HCT116 (cell line): ENCODE measurements around the gene CR1L. TPM values are rescaled to one million over a fixed set of nuclear protein-coding genes. Genes with fewer than 3 reads are reported as not detected.
"Not testable (repeated sequence)": the region's sequence is repeated elsewhere in the genome, so short reads cannot be mapped to it uniquely, and the experiment has no call there.

Experiments used
- ATAC-seq: fragments of 200-7000 bp; cut with Tn5 transposase; 2 replicates; pipeline ENCODE4 v1.9.1; 2020; ENCODE audit warnings: mild to moderate bottlenecking, moderate library complexity
- BruUV-seq: library from RNA; stranded (reverse); fragments of 400-500 nt; replicated peaks from 2 replicates; lab custom pipeline; 2021; lab: Mats Ljungman, UMichigan
- CTCF ChIA-PET: fragments of 300-600 bp; sonication (Branson Sonifier 250); formaldehyde crosslinking; loops from one replicate; lab custom pipeline; 2021; ENCODE audit warnings: antibody characterized with exemption; lab: Charles Lee
- POLR2A ChIA-PET: fragments of 300-600, 350-600 bp; sonication (Branson Sonifier 250); formaldehyde crosslinking; loops from one replicate; lab custom pipeline; 2021; ENCODE audit warnings: antibody characterized with exemption; lab: Charles Lee
- RAD21 ChIA-PET, 2 experiments: fragments of 300-600 bp; sonication (Branson Sonifier 250); formaldehyde crosslinking; loops; one replicate each; lab custom pipeline; 2023; ENCODE audit warnings: low total read pairs in 2 of 2; ENCODE audit not compliant: uncharacterized antibody in 2 of 2, unreplicated experiment in 2 of 2, low non-redundant PET in 1 of 2; lab: Charles Lee
- DNase-seq: peaks from one replicate; pipeline ENCODE4 v3.0.0-alpha.2; 2010; ENCODE audit warnings: low read depth, low spot score
- H2AFZ ChIP-seq: fragments of 200-600 bp; shearing (Covaris generic), sonication (generic); 2 replicates; pipeline ENCODE4 v1.6.1; 2017; ENCODE audit warnings: low read depth, mixed run types, mixed read lengths, antibody characterized with exemption, low read length; ENCODE audit not compliant: poor library complexity, severe bottlenecking
- H3K27ac ChIP-seq: 2 replicates; pipeline ENCODE4 v1.5.1; 2012; ENCODE audit warnings: low read depth, low read length
- H3K27me3 ChIP-seq: fragments of 200-600 bp; sonication (generic); 2 replicates; pipeline ENCODE4 v1.6.1; 2016; ENCODE audit warnings: mixed run types, low read length, mixed read lengths; ENCODE audit not compliant: insufficient read depth
- H3K36me3 ChIP-seq, 2 experiments: fragments of 200-500 bp in 1 of 2; fragments of 200-600 bp in 1 of 2; sonication (Bioruptor generic) in 1 of 2; sonication (generic) in 1 of 2; 2 replicates each; pipeline versions ENCODE4 v1.5.1 to v1.6.1; 2014 to 2016; ENCODE audit warnings: low read length in 2 of 2, inconsistent platforms in 1 of 2, mixed read lengths in 1 of 2, mixed run types in 1 of 2; ENCODE audit not compliant: insufficient read depth in 2 of 2, control insufficient read depth in 1 of 2
- H3K4me1 ChIP-seq, 2 experiments: fragments of 200-600 bp in 1 of 2; sonication (generic) in 1 of 2; 2 replicates each; pipeline versions ENCODE4 v1.5.1 to v1.6.1; 2012 to 2017; ENCODE audit warnings: low read length in 2 of 2, inconsistent platforms in 1 of 2, mild to moderate bottlenecking in 1 of 2, mixed read lengths in 1 of 2, mixed run types in 1 of 2, moderate library complexity in 1 of 2; ENCODE audit not compliant: insufficient read depth in 2 of 2, control insufficient read depth in 1 of 2
- H3K4me2 ChIP-seq: fragments of 200-600 bp; sonication (generic); 2 replicates; pipeline ENCODE4 v1.6.1; 2017; ENCODE audit warnings: mixed run types, low read length, mixed read lengths
- H3K4me3 ChIP-seq, 2 experiments: fragments of 200-600 bp in 1 of 2; sonication (generic) in 1 of 2; replicated peaks in 1 of 2; 2 replicates each; pipeline ENCODE4 v1.5.1; 2011 to 2016; ENCODE audit warnings: low read length in 2 of 2, control low read depth in 1 of 2, low read depth in 1 of 2, mild to moderate bottlenecking in 1 of 2, mixed read lengths in 1 of 2, mixed run types in 1 of 2
- H3K79me2 ChIP-seq: fragments of 200-600 bp; sonication (generic); 2 replicates; pipeline ENCODE4 v1.6.1; 2017; ENCODE audit warnings: mild to moderate bottlenecking, mixed run types, low read length, moderate library complexity, mixed read lengths; ENCODE audit not compliant: insufficient read depth
- H3K9ac ChIP-seq: fragments of 200-600 bp; sonication (generic); 2 replicates; pipeline ENCODE4 v1.6.1; 2016; ENCODE audit warnings: low read length, mixed read lengths
- H3K9me2 ChIP-seq: fragments of 200-600 bp; sonication (generic), shearing (Covaris generic); 2 replicates; pipeline ENCODE4 v1.6.1; 2017; ENCODE audit warnings: mixed run types, mild to moderate bottlenecking, moderate library complexity; ENCODE audit not compliant: insufficient read depth
- H3K9me3 ChIP-seq, 2 experiments: fragments of 200-500 bp in 1 of 2; fragments of 200-600 bp in 1 of 2; sonication (Bioruptor generic) in 1 of 2; sonication (generic) in 1 of 2; 2 replicates each; pipeline ENCODE4 v1.6.1; 2014 to 2017; ENCODE audit warnings: low read length in 2 of 2, mixed read lengths in 2 of 2, inconsistent platforms in 1 of 2, low read depth in 1 of 2, mild to moderate bottlenecking in 1 of 2, mixed run types in 1 of 2, moderate library complexity in 1 of 2; ENCODE audit not compliant: control insufficient read depth in 1 of 2, insufficient read depth in 1 of 2
- H4K20me1 ChIP-seq: fragments of 200-600 bp; sonication (generic), shearing (Covaris generic); 2 replicates; pipeline ENCODE4 v1.6.1; 2017; ENCODE audit warnings: mixed run types, mild to moderate bottlenecking, moderate library complexity; ENCODE audit not compliant: insufficient read depth
- JUND ChIP-seq: IDR thresholded peaks from 2 replicates; pipeline ENCODE4 v1.6.1; 2012
- POLR2A ChIP-seq: IDR thresholded peaks from 2 replicates; pipeline ENCODE4 v1.7.0; 2011; ENCODE audit warnings: borderline replicate concordance; ENCODE audit not compliant: insufficient read depth, insufficient read length; ENCODE audit errors: extremely low read depth
- POLR2AphosphoS5 ChIP-seq: IDR thresholded peaks from 2 replicates; pipeline ENCODE4 v1.6.1; 2011; ENCODE audit warnings: mild to moderate bottlenecking, low read depth, low read length, moderate library complexity
- TCF7L2 ChIP-seq: IDR thresholded peaks from 2 replicates; pipeline ENCODE4 v1.7.0; 2011; ENCODE audit warnings: borderline replicate concordance, inconsistent platforms; ENCODE audit not compliant: insufficient read depth, insufficient read length; ENCODE audit errors: extremely low read depth
- ZFX ChIP-seq: fragments of 450-650 bp; IDR thresholded peaks from 2 replicates; pipeline ENCODE4 v1.6.1; 2017
- ZNF274 ChIP-seq: fragments of 200-500 bp; sonication (Bioruptor generic); IDR thresholded peaks from 2 replicates; pipeline ENCODE4 v1.6.1; 2014; ENCODE audit warnings: mild to moderate bottlenecking, low read depth, low read length, inconsistent platforms
- intact Hi-C: fragments of 100-400 bp; cut with micrococcal nuclease; formaldehyde crosslinking; loops from 2 replicates; pipeline ENCODE4 v1.10.0; 2022
- total RNA-seq: library from RNA; stranded (reverse); gene quantifications from one replicate; pipeline ENCODE4 v1.2.1, GENCODE V29; 2021; ENCODE audit not compliant: unreplicated experiment

CR1L gene
- total RNA-seq, 1 experiment from 2014 or later = 0.15 TPM

- Histone ChIP-seq H2AFZ (no peak overlapping the region), H3K27ac (no peak overlapping the region), H3K79me2 (no peaks in the 10 kb centered on the region), H3K4me2 (peak overlapping the region; percentile 46), H3K9me3 (no peaks in the 10 kb centered on the region), H3K4me1 (peaks cover 4 to 8% of the 10 kb centered on the region in 2 experiments; a peak in 2 of 4 replicates), H3K9me2 (no peaks in the 10 kb centered on the region), H3K36me3 (no peaks in the 10 kb centered on the region), H3K9ac (no peak overlapping the region), H3K27me3 (no peaks in the 10 kb centered on the region), H4K20me1 (no peaks in the 10 kb centered on the region), H3K4me3 (no peak overlapping the region)
- TF ChIP-seq ZFX (no peak), POLR2A (no peak), JUND (no peak), TCF7L2 (no peak), POLR2AphosphoS5 (no peak), ZNF274 (no peak)
- ChIA-PET POLR2A (no interaction called here), CTCF (no interaction called here), RAD21 (no interaction called here)
- no TSS peak for BruUV-seq
- DNase-seq = no peak
- ATAC-seq = peak; percentile 99
- intact Hi-C loops = no loop called here
Measured at GRCh38 chr1:207659545-207660153, 14.7 kb downstream of the CR1L start.

- intact Hi-C loops, H4K20me1 ChIP-seq, H3K79me2 ChIP-seq, H3K9me2 ChIP-seq, H3K4me1 ChIP-seq, H3K4me3 ChIP-seq, H3K9me3 ChIP-seq, H3K4me2 ChIP-seq, BruUV-seq, POLR2A ChIA-PET, H3K9ac ChIP-seq, H3K36me3 ChIP-seq, CTCF ChIA-PET, ATAC-seq, H2AFZ ChIP-seq, H3K27ac ChIP-seq, H3K27me3 ChIP-seq, DNase-seq, RAD21 ChIA-PET: not testable (repeated sequence)
Measured at GRCh38 chr1:207661420-207661819, 16.5 kb downstream of the CR1L start.
